Activated CD8-positive, alpha-beta T cell treated with anti-CD3 and anti-CD28 coated beads for 36 hours (primary cell): ENCODE data around the gene HSFX2. TPM values are rescaled to one million over a fixed set of nuclear protein-coding genes. Genes with fewer than 3 reads are reported as not detected.
"Not testable (repeated sequence)": the region's sequence is repeated elsewhere in the genome, so short reads cannot be mapped to it uniquely, and the experiment has no call there.

Source experiments
- ATAC-seq: fragments of 200-7000 bp; cut with Tn5 transposase; one replicate; pipeline ENCODE4 v1.10.0; 2021; ENCODE audit warnings: mild to moderate bottlenecking, moderate library complexity
- CTCF ChIA-PET: fragments of 350-600 bp; sonication (Branson Sonifier 250); formaldehyde crosslinking; loops from one replicate; lab custom pipeline; 2021; ENCODE audit warnings: antibody characterized with exemption; lab: Charles Lee
- POLR2A ChIA-PET: fragments of 350-600 bp; sonication (Branson Sonifier 250); formaldehyde crosslinking; loops from one replicate; lab custom pipeline; 2021; ENCODE audit warnings: antibody characterized with exemption; lab: Charles Lee
- DNase-seq: peaks from one replicate; pipeline ENCODE4 v3.0.0-alpha.2; 2020
- H3K27ac Mint-ChIP-seq: one replicate; pipeline ENCODE4 v1.8.0; 2021; ENCODE audit warnings: mild to moderate bottlenecking, mixed read lengths
- H3K27me3 Mint-ChIP-seq: one replicate; pipeline ENCODE4 v1.8.0; 2021; ENCODE audit warnings: mixed read lengths
- H3K36me3 Mint-ChIP-seq: one replicate; pipeline ENCODE4 v1.8.0; 2021; ENCODE audit warnings: low read depth, mixed read lengths
- H3K4me1 Mint-ChIP-seq: one replicate; pipeline ENCODE4 v1.8.0; 2021; ENCODE audit warnings: low read depth, mixed read lengths
- H3K4me3 Mint-ChIP-seq: one replicate; pipeline ENCODE4 v1.8.0; 2021; ENCODE audit warnings: mild to moderate bottlenecking, moderate library complexity, mixed read lengths
- H3K9me3 Mint-ChIP-seq: one replicate; pipeline ENCODE4 v1.8.0; 2021; ENCODE audit warnings: mixed read lengths
- intact Hi-C: fragments of 100-400 bp; cut with micrococcal nuclease; formaldehyde crosslinking; loops from one replicate; pipeline ENCODE4 v1.10.0; 2022
- total RNA-seq, 2 experiments: library from RNA; stranded (reverse); gene quantifications; one replicate each; pipeline ENCODE4 v1.2.3, GENCODE V29; 2021
- TF ChIP-seq, protein P1 (sequence below): fragments of 200-600 bp; IDR thresholded peaks from one replicate; pipeline ENCODE4 v1.8.0; 2022; ENCODE audit warnings: antibody characterized with exemption, mild to moderate bottlenecking

Gene HSFX2
- total RNA-seq, 2 experiments from 2014 or later: not detected

- TF ChIP-seq, protein P1, sequence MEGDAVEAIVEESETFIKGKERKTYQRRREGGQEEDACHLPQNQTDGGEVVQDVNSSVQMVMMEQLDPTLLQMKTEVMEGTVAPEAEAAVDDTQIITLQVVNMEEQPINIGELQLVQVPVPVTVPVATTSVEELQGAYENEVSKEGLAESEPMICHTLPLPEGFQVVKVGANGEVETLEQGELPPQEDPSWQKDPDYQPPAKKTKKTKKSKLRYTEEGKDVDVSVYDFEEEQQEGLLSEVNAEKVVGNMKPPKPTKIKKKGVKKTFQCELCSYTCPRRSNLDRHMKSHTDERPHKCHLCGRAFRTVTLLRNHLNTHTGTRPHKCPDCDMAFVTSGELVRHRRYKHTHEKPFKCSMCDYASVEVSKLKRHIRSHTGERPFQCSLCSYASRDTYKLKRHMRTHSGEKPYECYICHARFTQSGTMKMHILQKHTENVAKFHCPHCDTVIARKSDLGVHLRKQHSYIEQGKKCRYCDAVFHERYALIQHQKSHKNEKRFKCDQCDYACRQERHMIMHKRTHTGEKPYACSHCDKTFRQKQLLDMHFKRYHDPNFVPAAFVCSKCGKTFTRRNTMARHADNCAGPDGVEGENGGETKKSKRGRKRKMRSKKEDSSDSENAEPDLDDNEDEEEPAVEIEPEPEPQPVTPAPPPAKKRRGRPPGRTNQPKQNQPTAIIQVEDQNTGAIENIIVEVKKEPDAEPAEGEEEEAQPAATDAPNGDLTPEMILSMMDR: no peak
- no peaks in the 10 kb centered on the region for H3K36me3 Mint-ChIP-seq
- peaks cover 58% of the 10 kb centered on the region for H3K4me1 Mint-ChIP-seq
- no peak overlapping the region for H3K27ac Mint-ChIP-seq
- intact Hi-C loops: no loop called here
- POLR2A ChIA-PET: interaction anchor here (1.1 kb wide), 1 partner anchor 117 kb away, joined by 3 read pairs; no protein-coding TSS in a partner anchor
- no peaks in the 10 kb centered on the region for H3K27me3 Mint-ChIP-seq
- CTCF ChIA-PET: interaction anchor here (1.2 kb wide), 1 partner anchor 101 kb away, joined by 3 read pairs; no protein-coding TSS in a partner anchor
- H3K4me3 Mint-ChIP-seq: no peak overlapping the region
- no peak for DNase-seq
- no peaks in the 10 kb centered on the region for H3K9me3 Mint-ChIP-seq
- no peak for ATAC-seq
Measured at GRCh38 chrX:149628768-149629167, 33.7 kb upstream of the HSFX2 start.

- no peaks in the 10 kb centered on the region for H3K36me3 Mint-ChIP-seq
- intact Hi-C loops: no loop called here
- POLR2A ChIA-PET: interaction anchor here (1.1 kb wide), 1 partner anchor 116 kb away, joined by 3 read pairs; no protein-coding TSS in a partner anchor
- DNase-seq: no peak
- CTCF ChIA-PET: interaction anchor here (1.2 kb wide), 1 partner anchor 101 kb away, joined by 3 read pairs; no protein-coding TSS in a partner anchor
- ATAC-seq: no peak
- H3K9me3 Mint-ChIP-seq: no peaks in the 10 kb centered on the region
- H3K27me3 Mint-ChIP-seq: no peaks in the 10 kb centered on the region
- TF ChIP-seq, protein P1: no peak
- peaks cover 60% of the 10 kb centered on the region for H3K4me1 Mint-ChIP-seq
- H3K4me3 Mint-ChIP-seq: no peak overlapping the region
- no peak overlapping the region for H3K27ac Mint-ChIP-seq
Measured at GRCh38 chrX:149628280-149628679, 33.2 kb upstream of the HSFX2 start.

- DNase-seq, CTCF ChIA-PET, H3K36me3 Mint-ChIP-seq, H3K4me3 Mint-ChIP-seq, H3K27ac Mint-ChIP-seq, intact Hi-C loops, H3K27me3 Mint-ChIP-seq, ATAC-seq, H3K9me3 Mint-ChIP-seq, POLR2A ChIA-PET: not testable (repeated sequence)
- peaks cover 58% of the 10 kb centered on the region for H3K4me1 Mint-ChIP-seq
Measured at GRCh38 chrX:149626829-149627228, 31.7 kb upstream of the HSFX2 start.

DNA sequence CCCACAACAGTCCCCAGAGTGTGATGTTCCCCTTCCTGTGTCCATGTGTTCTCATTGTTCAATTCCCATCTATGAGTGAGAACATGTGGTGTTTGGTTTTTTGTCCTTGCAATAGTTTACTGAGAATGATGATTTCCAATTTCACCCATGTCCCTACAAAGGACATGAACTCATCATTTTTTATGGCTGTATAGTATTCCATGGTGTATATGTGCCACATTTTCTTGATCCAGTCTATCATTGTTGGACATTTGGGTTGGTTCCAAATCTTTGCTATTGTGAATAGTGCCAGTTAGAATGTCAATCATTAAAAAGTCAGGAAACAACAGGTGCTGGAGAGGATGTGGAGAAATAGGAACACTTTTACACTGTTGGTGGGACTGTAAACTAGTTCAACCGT is 24.5 kb upstream of the HSFX2 start:
- H3K27ac Mint-ChIP-seq, H3K4me3 Mint-ChIP-seq, H3K27me3 Mint-ChIP-seq, ATAC-seq, POLR2A ChIA-PET, H3K9me3 Mint-ChIP-seq, intact Hi-C loops, CTCF ChIA-PET, DNase-seq, H3K36me3 Mint-ChIP-seq: not testable (repeated sequence)
- peaks cover 19% of the 10 kb centered on the region for H3K4me1 Mint-ChIP-seq

- intact Hi-C loops: no loop called here
- no peak overlapping the region for H3K27ac Mint-ChIP-seq
- TF ChIP-seq, protein P1: no peak
- peaks cover 15% of the 10 kb centered on the region for H3K4me1 Mint-ChIP-seq
- ATAC-seq (no peak), DNase-seq (no peak)
- POLR2A ChIA-PET: no interaction called here
- H3K27me3 Mint-ChIP-seq: no peaks in the 10 kb centered on the region
- no peak overlapping the region for H3K4me3 Mint-ChIP-seq
- no peaks in the 10 kb centered on the region for H3K9me3 Mint-ChIP-seq
- H3K36me3 Mint-ChIP-seq: no peaks in the 10 kb centered on the region
- CTCF ChIA-PET: no interaction called here
Measured at GRCh38 chrX:149618871-149619270, 23.8 kb upstream of the HSFX2 start.

DNA sequence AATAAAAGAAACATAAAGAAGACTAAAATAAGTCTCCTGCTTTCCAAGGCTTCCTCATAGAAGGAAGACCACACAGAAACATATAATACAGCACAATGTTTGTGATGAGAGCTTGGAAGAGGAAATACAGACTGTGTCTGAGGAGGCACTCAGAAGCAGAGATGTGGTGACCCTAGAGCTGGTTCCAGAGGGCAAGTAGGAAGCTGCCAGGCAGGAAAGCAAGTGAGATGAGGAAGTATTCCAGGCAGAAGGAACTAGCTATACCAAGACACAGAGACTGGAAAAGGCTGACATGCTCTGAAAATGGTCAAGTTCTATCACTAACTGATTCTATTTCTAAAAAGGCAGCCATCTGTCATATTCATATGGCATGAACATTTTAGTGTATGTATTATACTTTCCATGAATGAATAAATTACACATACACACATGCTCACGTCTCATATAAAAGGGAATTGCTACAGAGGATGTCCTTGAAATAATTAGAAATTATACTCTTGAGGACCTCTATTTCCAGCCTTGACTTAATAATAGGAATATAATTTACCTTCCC is 16.6 kb upstream of the HSFX2 start:
- peaks cover 15% of the 10 kb centered on the region for H3K4me1 Mint-ChIP-seq
- H3K27me3 Mint-ChIP-seq: no peaks in the 10 kb centered on the region
- H3K9me3 Mint-ChIP-seq: no peaks in the 10 kb centered on the region
- no peak overlapping the region for H3K4me3 Mint-ChIP-seq
- ATAC-seq (no peak), DNase-seq (no peak)
- TF ChIP-seq, protein P1: no peak
- peak overlapping the region; percentile 18 for H3K27ac Mint-ChIP-seq
- peaks cover 1% of the 10 kb centered on the region for H3K36me3 Mint-ChIP-seq
- ChIA-PET POLR2A (no interaction called here), CTCF (no interaction called here)
- intact Hi-C loops: no loop called here
